D341Med (cell line): ENCODE data around the gene LNX2.

Experiments
- DNase-seq: peaks from one replicate; pipeline ENCODE4 v3.0.0; 2012; ENCODE audit warnings: low spot score

The LNX2 gene

DNA sequence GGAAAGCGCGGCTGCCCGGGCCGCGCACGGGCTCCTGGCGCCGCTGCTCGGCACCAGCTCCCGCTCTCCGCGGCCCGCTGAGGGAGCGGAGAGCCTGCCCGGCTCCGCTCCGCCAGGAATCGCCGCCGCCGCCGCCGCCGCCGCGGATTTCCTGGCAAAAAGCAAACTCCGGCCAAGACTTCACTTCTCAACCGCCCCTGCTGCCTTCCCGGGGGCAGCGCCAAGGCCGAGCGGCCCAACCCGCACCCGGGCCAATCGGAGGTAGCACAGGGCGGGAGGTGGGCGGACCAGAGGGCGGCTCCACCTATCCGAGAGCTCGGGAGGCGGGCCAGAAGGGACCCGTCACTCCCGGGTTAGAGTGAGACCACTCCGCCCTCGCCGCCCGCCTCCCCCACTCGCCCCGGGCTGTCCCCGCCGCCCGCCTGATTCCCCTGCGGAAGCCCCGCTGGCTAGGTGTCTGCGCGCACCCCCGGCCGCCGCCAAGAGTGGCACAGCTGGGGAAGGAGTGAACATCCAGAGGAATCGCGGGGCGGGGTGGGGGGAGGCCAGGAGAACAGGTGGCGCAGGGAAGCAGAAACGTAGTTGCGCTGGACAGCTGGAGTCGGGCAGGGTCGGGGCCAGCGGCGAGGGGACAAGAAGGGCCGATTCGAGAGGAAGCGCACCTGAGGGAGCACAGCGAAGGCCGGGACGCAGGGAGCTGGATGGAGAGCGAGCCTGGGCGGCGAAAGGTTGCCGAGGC, at the start of gene LNX2:
LNX2 (minus strand) TSS at position 153 of the 739 bp plus-strand sequence. CDS start 38,826 bp downstream, outside the sequence.
- DNase-seq: peak; percentile 96

DNA sequence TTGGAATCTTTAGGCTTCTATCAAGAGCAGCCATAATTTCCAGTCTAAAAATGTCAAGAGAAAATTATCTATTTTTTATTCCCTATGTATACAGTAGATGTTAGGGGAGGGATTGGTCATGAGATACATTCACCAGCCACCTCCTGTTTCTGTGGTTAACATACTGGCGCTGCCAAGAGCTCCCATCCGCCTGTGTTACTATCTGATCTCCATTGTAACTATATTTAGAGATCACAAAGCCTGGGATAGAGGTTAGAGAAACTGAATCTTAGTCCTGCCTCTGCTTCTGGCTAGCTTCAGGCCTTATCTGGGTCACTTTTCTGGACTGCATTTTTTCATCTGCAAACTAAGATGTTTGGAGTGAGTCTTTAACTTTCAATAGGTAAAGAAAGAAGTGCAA, 47.6 kb upstream of the LNX2 start:
- DNase-seq: no peak

DNA sequence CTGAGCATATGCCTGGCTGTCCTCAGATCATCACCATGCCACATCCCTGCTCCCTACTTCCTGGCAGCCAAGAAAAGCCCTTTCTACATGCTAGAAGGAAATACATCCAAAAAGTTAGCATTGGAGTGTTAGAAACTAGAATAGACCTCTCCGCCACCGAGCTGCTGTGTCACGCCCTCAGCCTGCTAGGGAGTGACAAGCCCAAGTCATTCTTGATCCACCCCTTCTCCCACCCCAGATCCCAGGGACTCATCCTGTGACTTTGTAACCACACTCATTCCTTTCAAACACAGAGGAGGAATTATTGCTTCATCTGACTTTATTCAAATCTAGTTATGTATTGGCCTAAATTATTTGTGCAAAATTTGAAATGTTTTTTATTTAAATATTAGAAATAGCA, 46.6 kb upstream of the LNX2 start:
- DNase-seq: no peak

DNA sequence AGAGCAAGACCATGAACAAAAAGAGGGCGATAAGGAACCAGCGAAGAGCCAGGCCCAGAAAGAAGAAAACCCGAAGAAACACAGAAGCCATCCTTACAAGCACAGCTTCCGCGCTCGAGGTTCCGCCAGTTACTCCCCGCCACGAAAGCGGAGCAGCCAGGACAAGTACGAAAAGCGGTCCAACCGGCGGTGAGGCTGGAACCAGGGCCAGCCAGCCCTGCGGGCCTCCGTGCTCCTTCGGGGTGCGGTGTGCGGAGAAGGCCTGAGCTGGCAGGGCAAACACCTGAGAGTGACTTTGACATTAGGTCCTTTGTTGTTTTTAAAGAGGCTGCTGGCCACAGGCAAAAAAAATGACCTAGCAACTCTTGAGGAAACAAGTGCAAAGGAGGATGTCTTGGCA, 45.4 kb upstream of the LNX2 start:
- no peak for DNase-seq

DNA sequence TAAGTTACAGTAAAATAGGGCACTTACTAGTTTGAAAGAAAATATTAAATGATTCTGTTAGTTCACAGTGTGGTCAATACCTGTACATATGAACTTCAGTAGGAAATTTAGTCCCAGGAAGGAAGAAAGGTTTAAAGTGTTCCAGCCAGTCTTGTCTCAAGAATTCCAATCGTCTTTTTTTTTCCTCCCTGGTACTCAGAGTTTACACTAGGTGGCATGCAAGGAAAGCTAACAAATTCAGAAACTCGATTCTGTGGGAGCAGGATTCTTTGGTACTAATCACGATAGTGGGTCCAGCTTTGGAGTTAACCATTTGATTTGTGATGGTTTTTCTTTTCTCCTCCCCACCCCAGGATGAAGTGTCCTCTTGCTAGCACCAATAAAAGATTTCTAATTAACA, 45.0 kb upstream of the LNX2 start:
- no peak for DNase-seq

DNA sequence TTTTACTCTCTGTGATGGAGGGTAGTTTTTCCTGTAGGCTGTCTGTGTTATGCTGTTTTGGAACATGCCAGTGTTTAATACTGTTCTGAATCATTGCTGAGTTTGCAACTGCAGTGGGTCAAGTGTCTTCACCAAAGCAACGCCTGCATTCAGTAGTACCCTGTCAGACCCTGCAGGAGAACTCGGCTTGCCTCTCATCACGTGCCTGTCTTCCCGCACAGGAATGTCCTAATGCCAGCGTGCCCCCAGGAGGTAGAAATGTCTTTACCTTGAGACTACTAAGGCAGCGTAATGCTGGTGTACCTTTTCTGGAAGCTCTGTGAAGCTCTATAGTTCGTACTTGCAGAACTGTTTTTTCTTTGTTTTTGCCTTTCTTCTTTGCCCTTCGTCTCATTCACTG, 43.6 kb upstream of the LNX2 start:
- no peak for DNase-seq

DNA sequence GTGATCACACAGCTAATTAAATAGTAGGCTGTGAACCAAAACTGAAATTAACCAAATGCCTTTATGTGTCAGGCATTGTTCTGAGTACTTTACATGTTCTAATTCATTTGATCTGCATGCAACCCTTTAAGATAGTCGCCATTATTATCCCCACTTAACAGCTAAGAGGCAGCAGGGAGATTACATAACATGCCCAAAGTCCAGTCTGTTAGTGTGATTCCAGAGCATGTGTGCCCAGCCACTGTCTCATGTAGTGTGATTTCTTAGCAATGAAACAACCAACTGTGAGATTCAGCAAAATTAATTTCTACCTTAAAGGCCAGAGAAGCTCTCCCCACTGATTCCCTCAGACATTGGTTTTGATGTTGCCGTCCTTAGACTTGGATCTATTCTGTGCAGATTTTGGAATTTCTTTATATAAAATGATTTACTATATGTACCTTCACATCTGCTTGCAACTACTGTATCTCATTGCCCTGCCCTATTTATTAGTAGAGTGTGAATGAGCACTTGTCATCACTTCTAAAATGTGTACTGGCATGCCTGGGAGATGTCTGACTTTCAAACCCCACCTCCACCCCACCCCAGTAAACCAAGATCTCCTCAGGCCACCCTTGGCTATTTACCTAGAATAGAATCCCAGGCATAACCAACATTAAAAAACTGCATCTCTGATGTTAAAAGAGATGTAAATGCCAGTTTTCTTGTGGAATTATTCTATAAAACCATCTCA, 42.6 kb upstream of the LNX2 start:
- no peak for DNase-seq

DNA sequence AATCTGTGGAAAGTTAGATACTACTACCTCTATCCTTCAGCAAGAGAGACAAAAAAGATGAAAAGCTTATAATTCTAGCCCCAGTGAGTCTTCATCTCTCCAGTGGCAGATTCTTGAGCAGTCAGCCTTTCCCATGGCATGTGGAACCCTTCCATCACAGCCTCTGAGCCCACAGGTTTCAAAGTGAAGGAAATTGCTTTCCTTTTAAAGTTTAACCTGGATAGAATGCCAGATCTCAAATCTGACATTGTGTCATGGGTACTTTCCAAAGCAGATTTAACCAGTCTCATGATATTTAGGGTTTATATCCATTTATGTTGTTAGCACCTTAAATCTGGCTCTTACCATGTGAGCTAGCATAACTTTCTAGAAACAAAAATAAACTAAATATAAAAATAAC, 40.7 kb upstream of the LNX2 start:
- DNase-seq: no peak

DNA sequence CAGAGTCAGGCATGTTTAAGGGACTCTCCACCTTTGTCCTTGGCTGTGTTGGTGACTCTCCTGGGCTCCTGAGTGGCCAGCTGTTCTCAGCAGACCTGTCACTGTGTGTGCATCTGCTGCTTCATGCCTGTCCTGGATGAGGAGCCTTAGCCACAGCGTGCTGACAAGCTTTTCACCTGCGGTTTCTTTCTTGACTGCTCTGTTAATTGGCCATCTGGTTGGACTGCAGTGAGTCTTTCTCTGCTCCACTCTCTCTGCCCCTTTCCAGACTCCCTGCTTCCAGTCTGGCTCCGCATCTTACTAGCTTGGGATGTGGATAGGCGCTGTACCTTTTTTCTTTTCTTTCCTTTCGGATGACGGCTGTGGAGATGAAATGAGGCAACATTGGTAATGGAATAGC, 40.2 kb upstream of the LNX2 start:
- no peak for DNase-seq

DNA sequence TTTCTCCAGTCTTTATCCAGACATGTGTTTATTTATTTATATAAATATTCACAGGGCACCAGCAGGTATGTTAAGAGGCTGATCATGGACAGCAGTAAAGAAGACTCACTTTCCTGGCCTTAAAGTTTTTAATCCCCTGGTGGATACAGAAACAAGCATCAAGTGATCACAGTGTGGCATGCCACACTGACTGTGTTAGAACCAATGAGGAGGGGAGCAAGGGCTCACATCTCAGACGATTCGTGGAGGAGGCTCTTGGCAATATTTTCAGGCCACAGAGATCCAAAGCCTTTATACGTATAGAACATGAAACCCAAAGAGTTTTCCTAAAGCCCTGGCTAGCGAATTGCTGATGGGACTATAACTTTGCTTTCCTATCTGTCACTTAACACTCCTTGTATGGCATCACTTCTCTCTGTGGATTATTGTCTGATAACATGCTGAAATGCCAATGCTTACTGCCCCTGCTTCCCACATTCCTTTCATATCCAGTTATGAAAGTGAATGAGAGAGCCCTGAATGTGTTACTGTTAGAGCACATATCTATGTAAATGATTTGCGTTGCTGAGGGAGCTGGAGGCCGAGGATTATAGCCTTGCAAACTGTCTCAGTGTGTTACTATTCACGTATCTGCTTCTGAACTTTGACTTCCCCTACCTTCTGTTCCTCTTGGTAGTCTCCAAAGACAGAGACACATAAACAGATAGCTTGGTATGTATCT, 39.0 kb upstream of the LNX2 start:
- no peak for DNase-seq

DNA sequence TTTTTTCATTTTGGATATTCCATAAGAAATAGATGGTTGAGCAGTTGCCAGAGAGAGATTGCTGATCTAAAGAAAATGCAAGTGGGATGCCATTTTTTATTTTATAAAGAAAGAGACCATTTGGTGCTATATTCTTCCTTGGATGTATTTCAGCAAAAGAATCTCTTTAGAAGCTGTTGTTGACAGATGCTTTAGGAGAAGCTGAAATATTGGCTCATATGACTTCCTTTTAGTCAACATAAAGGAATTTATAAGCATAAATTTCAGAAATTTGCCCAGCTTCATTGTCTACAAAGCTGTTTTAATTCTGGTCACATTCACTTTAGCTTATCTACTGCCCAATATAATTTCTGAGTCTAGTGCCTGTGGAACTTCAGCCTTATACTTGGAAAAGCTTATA, 38.2 kb upstream of the LNX2 start:
- DNase-seq: no peak

DNA sequence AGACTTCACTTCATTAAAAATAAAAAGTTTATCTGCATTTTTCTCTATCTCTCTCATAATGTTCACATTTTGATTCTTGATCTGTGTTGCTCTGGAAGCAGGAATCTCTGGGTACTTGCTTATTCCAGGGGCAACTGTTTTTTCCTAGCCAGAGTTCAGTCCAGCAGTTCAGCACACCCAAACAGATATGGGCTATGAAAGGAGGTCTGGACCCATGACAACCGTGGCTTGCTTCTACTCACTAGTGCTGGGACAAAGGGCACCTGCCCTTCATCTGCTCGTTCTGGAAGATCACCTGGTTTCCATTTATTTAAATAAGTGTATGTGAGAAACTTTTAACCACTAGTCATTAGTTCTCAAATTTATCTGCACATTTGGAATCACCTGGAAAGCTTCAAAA, 37.4 kb upstream of the LNX2 start:
- DNase-seq: no peak

DNA sequence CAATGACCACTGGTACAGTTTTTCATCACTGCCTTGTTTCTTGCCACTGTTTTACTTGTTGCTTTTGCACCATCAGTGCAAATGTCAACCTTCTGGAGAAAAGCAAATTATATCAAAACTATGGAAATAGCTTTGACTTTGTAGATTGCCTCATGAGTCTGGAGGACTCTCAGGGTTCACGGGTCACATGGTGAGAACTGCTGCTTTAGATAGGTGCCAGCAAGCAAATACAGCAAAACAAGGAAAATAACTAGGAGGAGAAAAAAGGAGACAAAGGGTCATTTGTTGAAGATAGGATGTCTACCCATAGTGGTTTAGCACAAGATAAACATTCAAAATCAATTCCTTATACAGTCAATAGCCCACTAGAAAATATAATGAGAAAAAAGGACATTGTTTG, 34.5 kb upstream of the LNX2 start:
- DNase-seq: no peak

DNA sequence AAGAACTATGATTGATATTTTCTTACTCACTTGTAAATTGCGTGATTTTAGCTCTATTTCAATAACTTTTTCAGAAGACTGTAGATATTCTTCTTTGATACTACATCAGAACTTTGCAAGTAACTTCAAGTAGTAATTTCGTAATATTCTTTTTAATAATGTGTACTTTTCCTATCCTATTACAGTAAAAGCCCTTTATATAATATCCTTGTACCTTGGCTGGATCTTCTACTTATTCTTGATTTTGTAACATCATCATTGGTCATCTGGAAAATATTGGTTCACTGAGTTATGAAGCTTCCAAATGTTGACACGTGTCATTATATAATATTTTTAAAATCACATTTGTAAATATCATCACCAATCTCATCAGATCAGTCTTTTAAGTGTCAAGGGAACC, 33.7 kb upstream of the LNX2 start:
- DNase-seq: no peak

DNA sequence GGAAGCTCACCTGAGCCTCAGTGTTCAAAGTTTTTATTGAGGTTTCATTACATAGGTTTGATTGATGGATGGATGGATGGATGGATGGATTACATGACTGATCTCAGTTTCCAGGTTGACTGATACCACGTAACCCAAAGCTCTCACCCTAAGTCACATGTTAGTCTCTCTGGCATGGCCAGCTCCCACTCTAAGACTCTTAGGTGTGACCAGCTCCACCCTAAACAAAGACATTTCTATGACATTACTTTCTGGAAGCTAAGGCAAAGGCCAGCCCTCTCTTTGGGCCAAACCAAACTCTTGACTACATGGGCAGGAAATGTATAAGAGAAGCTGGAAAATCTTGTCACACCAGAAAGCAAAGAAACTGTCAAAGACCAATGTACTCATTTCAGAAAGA, 30.0 kb upstream of the LNX2 start:
- DNase-seq: no peak

DNA sequence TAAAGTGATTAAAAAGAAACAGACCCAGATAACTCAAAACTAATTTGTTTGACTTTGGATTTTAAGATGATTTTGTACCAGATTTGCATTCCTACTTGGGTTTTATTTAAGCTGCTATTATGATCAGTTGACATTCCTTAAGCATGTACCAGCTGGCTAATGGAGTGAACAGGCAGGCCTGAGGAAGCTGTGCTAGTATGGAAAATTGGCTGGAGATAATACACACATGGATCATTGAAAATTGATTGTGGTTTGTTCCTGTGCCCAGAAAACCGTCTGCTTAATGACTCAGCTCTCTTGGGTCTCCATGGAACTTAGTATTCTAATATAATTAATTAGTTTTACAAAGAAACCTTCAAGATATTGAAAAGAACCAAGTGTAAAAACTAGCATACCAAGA, 24.0 kb upstream of the LNX2 start:
- peak; percentile 28 for DNase-seq

DNA sequence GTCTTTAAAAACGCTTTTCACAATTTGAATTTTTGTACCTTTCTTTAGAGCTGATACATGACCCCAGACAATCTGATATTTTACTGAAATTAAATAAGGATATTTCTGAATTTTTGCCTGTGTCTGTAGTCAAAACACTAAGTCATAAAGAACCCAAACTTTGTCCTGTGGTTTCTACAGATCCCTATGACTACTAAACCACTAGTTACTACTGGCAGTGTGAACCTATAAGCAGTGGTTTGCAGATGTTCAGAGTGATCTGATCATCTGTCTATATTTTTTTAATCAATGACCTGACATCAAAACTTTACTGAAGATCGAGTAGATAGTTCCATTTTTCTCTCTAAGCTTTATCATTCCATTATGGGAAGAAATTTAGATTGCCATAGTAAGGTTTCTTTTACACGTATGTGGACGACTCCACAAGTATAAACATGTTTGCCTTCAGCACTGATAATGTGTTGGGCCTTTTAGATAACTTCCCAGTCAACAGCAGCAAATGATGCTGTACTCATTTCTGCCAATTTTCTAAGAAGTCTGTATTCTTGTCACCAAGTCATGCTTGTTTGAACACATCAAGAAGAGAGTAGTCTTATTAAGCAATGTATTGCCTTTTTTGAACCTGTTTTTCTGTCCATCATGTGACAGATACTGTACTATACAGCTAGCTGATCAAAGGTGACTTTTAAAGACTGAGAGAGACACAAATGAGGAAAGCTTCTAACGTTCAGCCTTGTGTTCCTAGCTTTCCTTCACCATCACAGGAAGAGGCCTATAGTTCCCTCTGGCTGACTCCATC, 23.2 kb upstream of the LNX2 start:
- no peak for DNase-seq

DNA sequence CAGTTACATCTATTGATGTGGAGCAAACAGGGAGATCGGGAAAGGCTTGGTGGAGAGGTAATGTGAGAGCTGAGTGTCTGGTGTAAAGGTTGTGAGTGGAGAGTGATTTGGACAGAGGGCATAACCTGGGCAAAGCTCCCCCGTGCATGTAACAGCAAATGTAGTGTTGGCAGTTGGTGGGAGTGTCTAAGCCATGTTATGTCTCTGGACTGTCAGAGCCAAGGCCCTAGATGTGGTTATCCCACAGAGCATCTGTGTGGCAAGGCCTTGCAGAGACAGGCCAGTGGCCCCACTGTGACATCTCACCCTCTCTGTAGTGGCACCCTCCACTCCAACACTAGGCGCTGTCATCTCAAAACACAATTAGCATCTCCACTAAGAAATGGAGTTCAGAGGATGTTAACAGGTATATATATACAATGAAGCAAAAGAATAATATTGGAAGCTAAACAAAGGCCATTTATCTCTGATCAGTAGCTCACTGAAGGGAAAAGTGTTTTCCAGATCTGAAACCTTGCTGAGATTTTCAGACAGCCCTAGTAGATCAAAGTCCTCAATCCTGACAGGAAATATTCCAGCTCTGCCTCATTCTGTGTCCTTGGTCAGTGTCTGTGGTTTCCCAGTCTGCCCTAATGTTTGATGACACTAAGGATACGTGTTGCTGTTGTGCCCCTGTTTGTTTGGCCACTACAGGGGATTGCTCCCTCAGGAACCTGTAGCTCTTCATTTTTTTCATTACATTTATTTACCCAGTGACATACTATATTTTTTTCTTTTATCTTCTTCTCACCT, 21.6 kb upstream of the LNX2 start:
- DNase-seq: no peak

DNA sequence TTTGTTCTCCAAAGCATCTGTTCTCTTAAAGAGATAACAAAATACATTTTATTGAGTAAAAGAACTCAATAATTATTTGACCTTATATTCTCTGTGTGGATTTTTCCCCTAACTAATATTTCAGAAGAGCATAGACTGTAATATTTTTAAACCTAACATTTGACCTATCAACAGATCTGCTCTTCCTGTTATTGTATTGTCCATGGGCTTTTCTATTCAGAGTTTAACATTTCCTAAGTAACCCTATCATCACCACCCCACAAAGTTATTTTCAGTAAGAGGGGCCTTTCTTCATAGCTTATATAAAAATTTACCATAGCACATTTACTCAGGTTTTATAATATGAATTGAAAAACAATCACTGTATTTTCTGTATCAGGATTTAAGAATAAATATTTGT, 18.9 kb upstream of the LNX2 start:
- no peak for DNase-seq

DNA sequence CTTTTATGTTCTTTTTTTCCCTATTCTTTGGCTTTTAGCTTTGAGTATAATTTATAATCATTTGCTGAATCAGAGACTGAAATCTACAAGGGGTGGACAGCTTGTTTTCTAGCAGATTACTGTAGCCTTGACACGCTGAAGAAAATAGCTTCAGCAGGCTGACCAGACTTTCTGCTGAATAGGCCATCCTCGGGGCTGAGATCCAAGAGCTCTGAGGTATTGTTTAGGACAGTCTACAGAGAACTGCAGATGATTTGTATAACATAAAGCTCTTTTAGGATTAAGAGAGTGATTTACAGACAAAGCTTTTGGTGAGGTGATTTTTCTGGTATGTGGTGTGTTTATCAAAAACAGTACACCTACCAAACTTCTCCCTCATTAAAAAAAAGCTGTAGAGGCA, 18.2 kb upstream of the LNX2 start:
- DNase-seq: peak; percentile 27

DNA sequence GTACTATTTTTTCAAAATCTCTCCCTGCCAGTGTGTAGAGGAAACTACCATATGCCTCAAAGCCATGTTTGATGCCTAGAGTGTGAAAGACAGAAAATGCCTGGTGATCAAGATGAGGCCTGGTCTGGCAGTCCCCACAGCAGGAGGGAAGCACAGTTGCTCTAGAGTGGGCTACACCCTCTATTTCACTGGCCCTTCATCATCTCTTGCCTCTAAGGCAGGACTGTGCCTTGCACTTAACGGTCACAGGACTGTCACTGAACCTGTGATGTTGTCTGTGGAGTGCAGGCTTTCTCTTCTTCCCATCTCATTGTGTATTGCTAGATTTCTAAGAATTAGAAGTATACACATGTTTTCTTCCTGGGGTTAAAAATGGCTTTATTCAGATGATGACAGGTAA, 17.7 kb upstream of the LNX2 start:
- DNase-seq: no peak

DNA sequence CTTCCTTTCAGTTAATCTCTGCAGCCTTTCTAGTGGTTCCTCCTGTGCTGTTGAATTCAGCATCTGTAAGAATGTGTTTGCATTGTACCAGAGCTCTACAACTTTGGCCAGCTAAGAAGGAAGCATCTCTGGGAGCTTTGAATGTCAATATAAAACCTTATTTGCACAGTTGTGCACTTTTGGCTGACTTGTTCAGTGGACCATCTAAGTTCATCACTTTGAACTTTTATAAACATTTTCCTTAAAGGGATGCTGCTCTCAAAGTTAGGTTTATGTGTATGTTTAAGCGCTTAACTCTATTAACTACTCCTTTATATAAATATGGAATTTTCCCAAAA, 16.9 kb upstream of the LNX2 start:
- no peak for DNase-seq
